Spleen (tissue), 7 donors: Measurements from ENCODE around the gene SP4.

ENCODE experiments used
- CTCF ChIP-seq, 11 experiments: fragments of 200-600 bp in 7 of 11; fragments of 450-650 bp in 4 of 11; sonication (generic) in 4 of 11; IDR thresholded peaks in 8 of 11; conservative IDR thresholded peaks in 3 of 11; 1 replicate in 7 of 11; 2 replicates in 4 of 11; pipeline versions ENCODE4 v1.4.0 to v1.8.0; 2016 to 2021; ENCODE audit warnings: antibody characterized with exemption in 11 of 11, inconsistent platforms in 4 of 11, mild to moderate bottlenecking in 1 of 11
- POLR2A ChIP-seq, 3 donors: fragments of 450-650 bp; IDR thresholded peaks; one replicate each; pipeline ENCODE4 v1.5.1; 2017; ENCODE audit warnings: antibody characterized with exemption in 3 of 3, mild to moderate bottlenecking in 1 of 3
- POLR2AphosphoS5 ChIP-seq, 3 donors: sonication (generic); formaldehyde crosslinking; IDR thresholded peaks; one replicate each; pipeline ENCODE4 v1.5.1; 2017; ENCODE audit warnings: antibody characterized with exemption in 3 of 3
- donor health status: DM: no; HTN: no; CAD: no; lungs with moderate emphysema.
- donor health status: DM: no; HTN: no; CAD: no.
- donor health status: DM: no; HTN: no; CAD: no.

- TF ChIP-seq CTCF (IDR thresholded peaks at IDR 0.05 in 8 of 11, conservative IDR thresholded peaks at IDR 0.05 in 3 of 11) (peak in 2 of 11 experiments; percentile 9 to 15), POLR2AphosphoS5 (IDR thresholded peaks at IDR 0.05) (peak; percentile 88 to 92 (median 89)), POLR2A (IDR thresholded peaks at IDR 0.05) (peak in 1 of 3 donors; percentile 14)
Observed at GRCh38 chr7:21427871-21428658, at the start of gene SP4.
